Effector memory CD4-positive, alpha-beta T cell (primary cell): ENCODE data around the gene CROCC.
A peak's percentile ranks its signal among the peaks of the same experiment; 100 is the strongest.
"Not testable (repeated sequence)": the region's sequence is repeated elsewhere in the genome, so short reads cannot be mapped to it uniquely, and the experiment has no call there.

Source experiments
- DNase-seq, 3 donors: peaks; one replicate each; pipeline ENCODE4 v3.0.0-alpha.2; 2020
- H3K27ac ChIP-seq: 2 replicates; pipeline ENCODE4 v1.7.0; 2013; ENCODE audit warnings: mild to moderate bottlenecking, low read length, moderate library complexity; ENCODE audit not compliant: insufficient read depth, poor library complexity, severe bottlenecking
- H3K27me3 ChIP-seq: replicated peaks from 2 replicates; pipeline ENCODE4 v1.7.0; 2013; ENCODE audit warnings: mild to moderate bottlenecking, low read length; ENCODE audit not compliant: insufficient read depth, control insufficient read depth, poor library complexity, severe bottlenecking
- H3K36me3 ChIP-seq: 2 replicates; pipeline ENCODE4 v1.7.0; 2013; ENCODE audit warnings: mild to moderate bottlenecking, low read length, moderate library complexity; ENCODE audit not compliant: control insufficient read depth, insufficient read depth
- H3K4me1 ChIP-seq: 2 replicates; pipeline ENCODE4 v1.7.0; 2013; ENCODE audit warnings: low read length, mild to moderate bottlenecking; ENCODE audit not compliant: control insufficient read depth, insufficient read depth, poor library complexity, severe bottlenecking
- H3K4me3 ChIP-seq: 2 replicates; pipeline ENCODE4 v1.7.0; 2013; ENCODE audit warnings: low read length, low read depth, mild to moderate bottlenecking; ENCODE audit not compliant: insufficient read depth, poor library complexity, severe bottlenecking
- H3K9me3 ChIP-seq: 2 replicates; pipeline ENCODE4 v1.7.0; 2013; ENCODE audit warnings: mild to moderate bottlenecking, low read length, moderate library complexity; ENCODE audit not compliant: control insufficient read depth

CROCC gene

DNA sequence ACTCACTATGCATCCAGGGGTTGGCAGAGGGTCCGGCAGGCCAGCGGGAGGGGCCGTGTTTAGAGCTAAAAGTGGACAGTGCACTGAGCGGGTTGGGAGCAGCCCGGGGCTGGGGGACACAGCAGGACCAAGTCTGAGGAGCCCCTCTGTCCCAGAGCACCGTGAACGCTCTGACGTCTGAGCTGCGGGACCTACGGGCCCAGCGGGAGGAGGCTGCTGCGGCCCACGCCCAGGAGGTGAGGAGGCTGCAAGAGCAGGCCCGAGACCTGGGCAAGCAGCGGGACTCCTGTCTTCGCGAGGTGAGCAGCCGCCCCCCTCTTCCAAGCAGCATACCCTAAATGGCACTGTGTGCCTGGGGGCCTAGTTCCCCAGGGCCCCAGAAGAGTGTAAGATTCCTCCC is 32.8 kb downstream of the CROCC start:
- DNase-seq = no peak
- no peaks in the 10 kb centered on the region for H3K9me3 ChIP-seq
- H3K4me1 ChIP-seq = no peaks in the 10 kb centered on the region
- H3K36me3 ChIP-seq = peaks cover 10% of the 10 kb centered on the region
- H3K27me3 ChIP-seq = no peaks in the 10 kb centered on the region
- H3K27ac ChIP-seq = no peak overlapping the region
- H3K4me3 ChIP-seq = no peak overlapping the region

GRCh38 chr1:16955186-16955585 is 33.5 kb downstream of the CROCC start:
- no peak for DNase-seq
- peaks cover 10% of the 10 kb centered on the region for H3K36me3 ChIP-seq

GRCh38 chr1:16956775-16957174 is 35.0 kb downstream of the CROCC start:
- DNase-seq = no peak
- peaks cover 10% of the 10 kb centered on the region for H3K36me3 ChIP-seq
- H3K4me3 ChIP-seq = no peak overlapping the region
- no peaks in the 10 kb centered on the region for H3K9me3 ChIP-seq
- H3K27me3 ChIP-seq = no peaks in the 10 kb centered on the region
- no peaks in the 10 kb centered on the region for H3K4me1 ChIP-seq
- no peak overlapping the region for H3K27ac ChIP-seq

More at GRCh38 chr1:16955186-16955585, 33.5 kb downstream of the CROCC start:
- no peaks in the 10 kb centered on the region for H3K27me3 ChIP-seq
- H3K4me3 ChIP-seq = no peak overlapping the region
- no peaks in the 10 kb centered on the region for H3K9me3 ChIP-seq
- H3K4me1 ChIP-seq = no peaks in the 10 kb centered on the region
- no peak overlapping the region for H3K27ac ChIP-seq

- no peaks in the 10 kb centered on the region for H3K9me3 ChIP-seq
- H3K27ac ChIP-seq = no peak overlapping the region
- no peaks in the 10 kb centered on the region for H3K27me3 ChIP-seq
- no peak overlapping the region for H3K4me3 ChIP-seq
- peaks cover 10% of the 10 kb centered on the region for H3K36me3 ChIP-seq
- H3K4me1 ChIP-seq = no peaks in the 10 kb centered on the region
- no peak for DNase-seq
Observed at GRCh38 chr1:16957731-16958130, 36.0 kb downstream of the CROCC start.

- Histone ChIP-seq H3K4me3 (no peak overlapping the region), H3K27ac (no peak overlapping the region), H3K9me3 (no peaks in the 10 kb centered on the region), H3K27me3 (no peaks in the 10 kb centered on the region), H3K36me3 (peaks cover 10% of the 10 kb centered on the region), H3K4me1 (no peaks in the 10 kb centered on the region)
- no peak for DNase-seq
Observed at GRCh38 chr1:16958475-16958874, 36.7 kb downstream of the CROCC start.

DNA sequence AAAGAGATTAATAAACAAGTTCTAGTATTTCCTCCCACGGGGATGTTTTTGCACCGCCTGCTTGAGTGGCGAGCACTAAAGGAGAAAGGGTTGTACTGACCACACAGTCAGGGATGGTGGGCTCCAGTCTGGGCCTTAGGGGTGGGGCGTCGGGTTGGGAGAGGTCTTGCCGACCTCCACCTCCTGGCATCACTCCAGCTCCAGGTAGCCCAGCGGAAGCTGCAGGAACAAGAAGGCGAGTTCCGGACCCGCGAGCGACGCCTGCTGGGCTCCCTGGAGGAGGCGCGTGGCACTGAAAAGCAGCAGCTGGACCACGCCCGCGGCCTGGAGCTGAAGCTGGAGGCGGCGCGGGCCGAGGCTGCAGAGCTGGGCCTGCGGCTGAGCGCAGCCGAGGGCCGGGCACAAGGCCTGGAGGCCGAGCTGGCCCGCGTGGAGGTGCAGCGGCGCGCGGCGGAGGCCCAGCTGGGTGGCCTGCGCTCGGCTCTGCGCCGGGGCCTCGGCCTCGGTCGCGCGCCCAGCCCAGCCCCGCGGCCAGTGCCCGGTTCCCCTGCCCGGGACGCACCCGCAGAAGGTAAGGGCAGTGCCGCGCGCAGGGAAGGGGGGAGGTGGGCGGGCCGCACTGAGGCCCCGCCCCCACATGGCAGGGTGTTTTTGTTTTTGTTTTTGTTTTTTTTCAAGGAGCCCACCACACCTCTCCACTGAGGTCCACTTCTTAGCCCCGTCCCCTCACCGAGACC is 39.0 kb downstream of the CROCC start:
- Histone ChIP-seq H3K36me3 (peaks cover 3% of the 10 kb centered on the region), H3K27me3 (no peaks in the 10 kb centered on the region), H3K9me3 (no peaks in the 10 kb centered on the region), H3K4me3 (peak overlapping the region; percentile 40), H3K4me1 (no peaks in the 10 kb centered on the region), H3K27ac (no peak overlapping the region)
- DNase-seq = peak; percentile 51 to 72 (median 56)

DNA sequence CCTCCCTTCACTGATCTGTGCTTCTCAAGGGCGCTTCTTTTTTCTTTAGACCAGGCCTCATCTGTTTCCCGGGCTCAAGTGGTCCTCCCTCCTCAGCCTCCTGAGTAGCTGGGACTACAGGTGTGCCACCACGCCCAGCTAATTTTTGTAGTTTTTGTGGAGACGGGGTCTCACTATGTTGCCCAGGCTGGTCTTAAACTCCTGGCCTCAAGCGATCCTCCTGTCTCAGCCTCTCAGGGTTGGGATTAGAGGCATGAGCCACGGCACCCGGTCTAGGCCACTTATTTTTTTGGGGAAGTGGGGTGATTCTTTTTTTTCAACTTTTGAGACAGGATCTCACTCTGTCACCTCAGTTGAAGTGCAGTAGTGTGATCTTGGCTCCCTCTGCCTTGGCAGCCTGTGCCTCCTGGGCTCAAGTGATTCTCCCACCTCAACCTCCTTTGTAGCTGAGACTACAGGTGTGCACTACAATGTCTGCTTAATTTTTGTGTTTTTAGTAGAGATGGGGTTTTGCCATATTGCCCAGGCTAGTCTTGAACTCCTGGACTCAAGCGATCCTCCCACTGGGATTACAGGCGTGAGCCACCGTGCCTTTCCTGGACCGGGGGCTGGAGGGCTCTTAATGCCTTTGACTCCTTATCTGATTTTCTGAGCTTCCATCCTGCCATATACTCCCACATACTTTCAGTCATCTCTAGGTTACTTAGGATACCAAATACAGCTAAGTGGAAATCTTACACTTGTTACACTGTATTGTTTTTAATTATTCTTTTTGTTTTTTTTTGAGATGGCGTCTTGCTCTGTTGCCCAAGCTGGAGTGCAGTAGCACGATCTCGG is 39.8 kb downstream of the CROCC start:
- Histone ChIP-seq H3K36me3 (peaks cover 2% of the 10 kb centered on the region), H3K4me1 (no peaks in the 10 kb centered on the region), H3K4me3 (peak overlapping the region; percentile 40), H3K27ac (no peak overlapping the region), H3K9me3 (no peaks in the 10 kb centered on the region), H3K27me3 (no peaks in the 10 kb centered on the region)
- no peak for DNase-seq

- not testable (repeated sequence) for DNase-seq, H3K27ac ChIP-seq, H3K4me3 ChIP-seq, H3K9me3 ChIP-seq, H3K27me3 ChIP-seq, H3K4me1 ChIP-seq
- H3K36me3 ChIP-seq = peaks cover 12% of the 10 kb centered on the region
Observed at GRCh38 chr1:16964169-16964568, 42.4 kb downstream of the CROCC start.

DNA sequence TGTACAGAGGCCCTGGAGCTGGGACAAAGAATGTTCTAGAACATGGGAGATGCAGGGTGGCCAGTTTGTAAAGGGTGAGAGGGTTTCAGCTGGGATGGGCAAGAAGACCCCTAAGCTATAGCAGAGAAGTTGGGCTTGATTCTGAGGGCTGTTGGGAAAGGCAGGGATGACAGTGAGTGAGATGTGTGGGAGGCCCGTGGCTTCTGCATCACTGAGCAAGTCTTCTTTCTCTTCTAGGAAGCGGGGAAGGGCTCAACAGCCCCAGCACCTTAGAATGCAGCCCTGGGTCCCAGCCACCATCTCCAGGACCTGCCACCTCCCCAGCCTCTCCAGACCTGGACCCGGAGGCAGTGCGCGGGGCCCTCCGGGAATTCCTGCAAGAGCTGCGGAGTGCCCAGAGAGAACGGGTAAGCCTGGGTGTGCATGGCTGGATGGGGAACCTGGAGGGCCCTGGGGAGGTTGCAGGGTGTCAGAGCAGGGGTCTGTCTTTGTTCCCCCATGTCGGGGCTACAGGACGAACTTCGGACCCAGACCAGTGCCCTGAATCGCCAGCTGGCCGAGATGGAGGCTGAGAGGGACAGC is 43.8 kb downstream of the CROCC start:
- Histone ChIP-seq H3K4me3 (no peak overlapping the region), H3K27me3 (no peaks in the 10 kb centered on the region), H3K9me3 (no peaks in the 10 kb centered on the region), H3K36me3 (peaks cover 15% of the 10 kb centered on the region), H3K4me1 (no peaks in the 10 kb centered on the region), H3K27ac (no peak overlapping the region)
- no peak for DNase-seq

DNA sequence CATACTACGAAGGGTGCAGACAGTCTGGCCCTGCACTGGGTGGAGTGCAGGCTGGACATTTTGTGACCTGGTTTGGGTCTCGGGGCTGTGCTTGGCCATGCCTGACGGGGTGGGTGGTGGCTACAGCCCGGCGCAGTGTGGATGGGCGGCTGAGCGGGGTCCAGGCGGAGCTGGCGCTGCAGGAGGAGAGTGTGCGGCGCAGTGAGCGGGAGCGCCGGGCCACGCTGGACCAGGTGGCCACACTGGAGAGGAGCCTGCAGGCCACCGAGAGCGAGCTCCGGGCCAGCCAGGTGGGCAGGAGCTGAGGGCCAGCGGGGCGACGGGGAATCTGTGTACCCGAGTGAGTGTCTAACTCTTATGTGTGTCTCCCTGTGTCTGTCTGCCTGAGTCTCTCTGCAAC is 44.6 kb downstream of the CROCC start:
- DNase-seq = no peak
- Histone ChIP-seq H3K27me3 (no peaks in the 10 kb centered on the region), H3K9me3 (no peaks in the 10 kb centered on the region)

More for the DNA sequence above, 44.6 kb downstream of the CROCC start:
- Histone ChIP-seq H3K36me3 (peaks cover 15% of the 10 kb centered on the region), H3K27ac (no peak overlapping the region), H3K4me3 (no peak overlapping the region), H3K4me1 (no peaks in the 10 kb centered on the region)
